GM18498 (cell line): ENCODE measurements around the gene ACO1.
"Not testable (repeated sequence)": the region's sequence is repeated elsewhere in the genome, so short reads cannot be mapped to it uniquely, and the experiment has no call there.

ENCODE experiments used
- ATAC-seq: cut with Tn5 transposase; IDR thresholded peaks from one replicate; pipeline ENCODE4 v1.9.1; 2021; ENCODE audit warnings: mild to moderate bottlenecking, moderate library complexity; ENCODE audit not compliant: unreplicated experiment

The ACO1 gene

DNA sequence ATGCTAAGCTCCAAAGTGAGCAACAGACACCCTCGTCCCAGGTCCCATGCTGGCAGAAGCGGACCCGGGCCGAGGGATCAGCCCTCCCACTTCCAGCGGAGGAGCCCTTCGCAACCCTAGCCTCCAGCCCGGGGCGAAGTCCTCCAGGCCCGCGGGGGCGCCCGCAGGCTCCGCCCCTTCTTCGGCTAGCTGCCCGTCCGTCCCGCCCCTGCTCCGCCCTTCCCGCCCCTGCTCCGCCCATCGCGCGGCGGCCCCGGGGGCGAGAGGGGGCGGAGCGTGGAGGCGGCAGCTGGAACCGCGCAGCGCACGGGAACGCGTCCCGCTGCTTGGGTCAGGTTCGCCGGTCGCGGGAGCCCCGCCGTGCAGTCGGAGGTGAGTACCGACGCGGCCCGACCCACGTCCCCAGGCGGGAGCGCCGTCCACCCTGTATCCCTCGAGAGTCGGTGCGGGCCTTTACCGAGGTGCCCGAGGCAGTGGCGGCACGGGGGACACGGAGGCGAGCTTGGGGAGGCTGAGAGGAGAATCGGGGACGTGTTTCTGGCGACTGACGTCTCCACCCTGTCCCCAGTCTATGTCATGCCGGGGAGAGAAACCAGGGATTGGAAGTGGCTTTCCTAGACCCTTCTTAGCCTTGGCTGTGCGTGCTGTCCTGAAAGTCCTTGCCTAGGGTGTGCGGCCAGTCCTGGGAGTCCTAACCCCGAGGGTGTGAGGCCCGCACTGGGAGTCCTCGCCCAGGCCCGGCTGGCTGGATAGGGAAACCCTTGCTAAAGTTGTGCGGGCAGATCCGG lies at the start of gene ACO1:
ACO1 (plus strand) TSS at position 280 of the 788 bp plus-strand sequence. CDS start 20,864 bp downstream, outside the sequence.
- ATAC-seq = peak; percentile 98

DNA sequence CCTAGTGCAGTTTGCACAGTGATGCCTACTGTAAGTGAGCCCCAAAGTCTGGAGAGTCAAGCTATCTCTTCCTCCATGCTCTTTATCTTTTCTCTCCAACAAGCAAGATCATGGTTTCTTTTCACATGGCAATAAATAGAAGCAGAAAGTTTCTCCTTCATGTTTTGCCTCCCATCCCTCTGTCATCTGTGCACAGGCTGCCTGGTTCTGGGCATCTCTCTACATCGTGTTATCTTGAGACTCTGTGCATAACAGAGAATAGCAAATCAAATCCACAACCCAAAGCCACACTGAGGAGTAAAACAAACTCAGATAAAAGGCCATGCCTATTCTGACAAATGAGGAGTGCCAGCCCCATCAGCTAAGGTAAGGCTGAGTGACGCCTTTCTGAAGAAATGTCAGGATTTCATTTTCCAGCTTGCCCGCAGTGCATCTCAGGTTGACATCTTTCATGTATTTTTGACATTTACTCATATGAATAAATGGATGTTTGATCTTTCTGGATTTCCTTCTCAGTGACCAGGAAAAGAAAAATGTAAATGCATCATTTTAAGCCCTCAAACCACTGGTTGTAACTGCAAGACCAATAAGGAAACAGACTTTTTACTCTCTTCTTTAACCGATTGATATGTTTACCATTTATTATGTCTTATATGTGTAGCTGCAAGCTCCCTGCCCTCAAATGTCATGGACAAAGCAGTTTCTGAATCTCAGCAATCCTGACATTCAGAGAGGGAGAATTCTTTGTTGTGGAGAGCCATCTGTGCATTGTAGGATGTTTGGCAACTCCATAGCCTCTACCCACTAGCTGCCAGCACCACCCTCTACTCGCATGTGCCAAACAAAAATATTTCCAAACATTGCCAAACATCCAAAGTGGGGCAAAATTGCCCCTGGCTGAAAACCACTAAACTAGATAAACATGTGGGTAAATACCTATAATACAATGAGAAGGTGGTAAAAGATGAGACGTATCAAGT lies 49.2 kb upstream of the ACO1 start:
- no peak for ATAC-seq

DNA sequence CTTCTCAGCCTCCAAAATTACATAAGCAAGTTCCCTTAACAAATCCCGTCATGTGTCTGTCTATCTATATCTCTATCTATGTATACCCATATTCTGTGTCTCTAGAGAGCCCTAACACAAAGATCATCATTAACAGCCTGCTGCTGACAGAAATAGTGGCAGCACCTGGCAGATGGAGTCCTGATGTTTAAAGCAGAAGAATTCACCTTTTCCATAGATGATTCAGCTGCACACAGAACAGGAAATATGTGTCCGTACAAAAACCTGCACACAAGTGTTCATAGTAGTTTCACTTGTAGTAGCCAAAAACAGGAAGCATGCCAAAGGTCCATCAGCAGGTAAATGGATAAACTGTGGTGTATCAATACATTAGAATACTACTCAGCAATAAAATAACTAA lies 45.0 kb upstream of the ACO1 start:
- ATAC-seq = peak; percentile 63

DNA sequence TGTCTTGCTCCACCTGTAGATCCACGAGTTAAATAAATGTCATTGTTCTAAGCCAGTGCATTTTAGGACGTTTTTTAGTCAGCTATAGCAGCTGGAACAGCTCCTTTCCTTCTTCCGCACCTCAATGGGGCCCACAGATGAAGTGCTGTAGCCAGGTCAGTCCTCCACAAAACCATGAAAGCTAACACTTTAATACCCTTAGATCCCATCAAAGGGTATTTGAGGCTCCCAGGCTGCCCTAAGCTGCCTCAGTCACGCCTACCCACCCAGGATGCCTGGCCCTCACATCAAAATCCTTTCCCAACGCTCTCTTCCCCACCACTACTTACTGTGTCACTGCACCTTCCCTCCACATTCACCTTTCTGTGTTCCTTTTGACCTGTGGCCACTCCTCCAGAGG lies 44.1 kb upstream of the ACO1 start:
- ATAC-seq = no peak

DNA sequence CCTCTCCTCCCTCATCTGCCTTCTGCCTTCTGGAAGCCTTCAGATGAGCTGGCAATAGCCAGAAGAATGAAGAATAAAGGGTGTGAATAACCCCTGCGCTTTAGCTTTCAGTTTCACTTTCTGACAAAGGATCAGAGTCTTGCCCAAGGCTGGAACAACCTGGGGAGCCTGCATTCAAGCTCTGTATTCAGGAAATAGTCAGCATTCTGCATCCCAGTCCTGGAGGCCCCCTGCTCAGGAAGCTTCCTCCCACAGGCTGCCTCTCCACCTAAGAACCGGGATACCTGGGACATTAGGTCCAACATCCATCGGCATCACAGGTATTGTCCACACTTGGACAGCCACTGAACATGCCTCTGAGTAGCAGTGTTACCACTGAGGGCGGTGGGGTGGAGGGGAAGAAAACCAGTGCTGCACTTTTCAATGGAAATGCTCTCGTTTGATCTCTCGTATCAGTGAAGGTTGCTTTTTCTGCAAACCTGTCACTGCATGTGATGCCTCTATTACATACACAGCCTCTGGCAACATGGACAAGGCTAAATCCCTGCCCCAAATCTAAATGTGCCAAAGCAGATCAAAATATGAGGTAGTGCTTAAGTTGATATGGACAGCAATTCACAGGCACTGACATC lies 39.8 kb upstream of the ACO1 start:
- ATAC-seq = no peak

DNA sequence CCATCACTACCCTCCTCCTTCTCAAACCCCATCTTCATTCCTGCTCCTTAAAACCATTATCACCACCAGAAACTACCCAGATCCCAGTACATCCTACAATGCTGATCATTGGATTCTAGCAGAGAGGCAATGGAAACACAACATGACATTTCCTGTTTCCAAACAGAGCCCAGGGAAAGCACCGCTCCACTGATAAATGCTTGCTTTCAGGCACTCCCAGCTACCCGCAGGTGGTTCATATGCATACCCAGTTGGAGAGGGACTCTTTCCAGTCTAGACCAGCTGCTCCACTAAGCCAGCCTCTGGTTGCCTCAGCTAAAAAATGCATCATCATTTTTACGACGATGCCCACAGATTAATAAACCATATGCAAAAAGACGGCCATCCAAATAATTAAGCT lies 39.2 kb upstream of the ACO1 start:
- no peak for ATAC-seq

DNA sequence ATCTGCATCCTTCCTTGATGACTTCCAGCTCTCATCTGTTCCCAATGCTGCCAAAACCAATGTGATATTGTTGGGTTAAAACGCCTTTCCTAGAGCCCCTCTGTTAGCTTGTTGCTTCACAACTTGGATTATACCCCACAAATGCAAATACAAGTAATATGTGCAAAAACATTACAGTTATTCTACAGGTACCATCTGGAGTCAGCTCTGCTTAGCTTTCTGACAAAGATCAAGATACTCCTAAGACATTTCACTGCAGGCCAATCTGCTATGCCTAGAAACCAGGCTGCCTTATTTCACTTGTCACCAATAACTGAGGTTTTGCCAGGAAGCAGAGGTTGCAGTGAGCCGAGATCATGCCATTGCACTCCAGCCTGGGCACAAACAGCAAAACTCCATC lies 36.9 kb upstream of the ACO1 start:
- ATAC-seq = no peak

DNA sequence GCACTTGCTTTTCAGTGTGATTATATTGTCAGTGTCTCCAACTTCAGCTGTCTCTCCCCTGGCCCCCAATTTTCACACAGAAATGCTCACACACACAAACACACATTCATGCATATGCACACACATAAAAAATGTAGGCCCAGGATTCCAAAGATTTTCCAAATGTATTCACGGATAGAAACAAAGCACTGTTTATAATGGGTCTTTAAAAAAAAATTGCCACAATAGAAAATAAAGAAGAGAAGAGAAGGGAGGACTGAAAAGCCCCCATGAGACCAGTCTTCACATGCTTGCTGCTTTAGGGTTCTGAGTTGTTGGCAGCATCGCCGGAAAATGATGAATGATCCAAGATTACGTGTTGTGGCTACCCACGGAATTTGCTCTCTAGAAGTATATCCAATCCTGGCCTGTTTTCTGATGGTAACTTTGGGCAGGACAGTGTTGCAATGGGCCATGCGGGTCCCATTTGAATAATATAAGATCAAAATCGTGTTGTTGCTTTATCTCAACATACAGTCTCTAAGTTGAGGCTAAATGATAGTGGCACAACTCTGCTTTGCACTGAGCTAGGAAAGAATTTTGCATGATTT lies 36.2 kb upstream of the ACO1 start:
- ATAC-seq = no peak

DNA sequence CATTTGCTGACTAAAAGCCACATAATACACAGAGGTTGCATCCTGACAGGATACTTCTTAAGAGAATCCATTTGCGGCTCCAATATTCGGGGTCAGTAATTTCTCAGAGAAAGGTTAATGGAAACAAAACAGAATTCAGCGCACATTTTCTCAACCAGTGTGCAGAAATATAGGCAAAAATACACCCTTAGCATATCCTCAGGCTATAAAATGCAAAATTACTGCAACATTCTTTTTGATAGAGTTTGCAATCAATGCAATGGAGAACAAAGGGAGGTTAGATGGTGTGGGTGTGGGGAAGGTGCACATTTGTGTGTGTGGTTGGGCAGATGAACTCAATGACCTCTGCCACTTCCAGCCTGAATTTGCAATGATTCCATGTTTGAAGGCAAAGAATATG lies 35.4 kb upstream of the ACO1 start:
- ATAC-seq = no peak

DNA sequence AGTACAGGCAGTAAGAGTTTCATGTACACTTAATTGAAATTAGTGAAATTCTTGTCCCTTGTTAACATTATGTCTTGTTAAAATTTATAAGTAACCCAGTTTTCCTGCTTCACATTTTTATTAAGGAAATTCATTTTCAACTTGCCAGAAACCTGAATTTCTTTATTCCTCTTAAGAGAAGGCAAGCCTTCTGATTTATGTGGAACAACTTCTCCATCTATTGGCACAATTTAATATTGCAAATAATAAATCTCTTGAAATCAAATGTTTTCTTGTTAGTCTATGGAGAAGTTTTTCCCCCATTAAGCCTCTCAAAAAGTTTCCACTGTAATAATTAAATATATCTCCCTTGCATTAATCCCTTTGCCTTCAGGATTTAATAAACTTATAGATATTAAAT lies 33.8 kb upstream of the ACO1 start:
- no peak for ATAC-seq

DNA sequence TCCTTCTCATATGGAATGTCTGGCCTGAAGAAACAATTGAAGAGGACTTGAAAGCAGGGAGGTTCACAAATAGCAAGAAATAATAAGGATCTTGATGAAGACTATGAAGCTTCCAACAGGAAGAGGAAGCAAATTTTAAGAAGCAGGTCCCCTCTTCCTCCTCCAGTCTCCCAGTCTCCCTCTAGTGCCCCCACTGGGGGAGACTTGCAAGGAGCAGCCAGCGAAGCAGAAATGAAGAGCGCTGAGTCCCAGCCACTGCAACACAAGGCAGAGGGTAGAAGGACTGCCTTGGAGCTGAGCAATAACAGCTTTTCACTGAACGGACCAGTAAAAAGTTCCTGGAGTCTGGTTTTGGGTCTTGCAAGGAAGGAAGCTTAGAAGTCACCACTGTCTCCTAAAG lies 32.6 kb upstream of the ACO1 start:
- no peak for ATAC-seq

DNA sequence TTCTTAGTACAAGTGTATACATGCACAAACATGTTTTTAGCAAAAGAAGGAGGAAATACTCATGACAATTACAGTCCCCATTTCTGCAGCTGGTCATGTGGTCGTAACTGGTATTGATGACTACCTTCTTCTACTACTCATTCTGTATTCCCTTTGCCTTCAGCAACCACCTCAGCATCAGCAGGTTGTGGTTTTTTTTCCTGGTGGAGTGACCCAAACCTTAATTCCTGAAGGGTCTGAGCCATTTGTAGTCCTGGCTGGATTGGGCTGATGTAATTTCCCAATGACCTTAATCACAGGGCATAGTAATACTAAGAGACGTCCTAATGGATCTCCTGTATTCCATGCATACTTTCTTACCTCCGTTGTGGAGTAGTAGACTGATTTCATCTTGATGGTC lies 31.0 kb upstream of the ACO1 start:
- ATAC-seq = not testable (repeated sequence)

DNA sequence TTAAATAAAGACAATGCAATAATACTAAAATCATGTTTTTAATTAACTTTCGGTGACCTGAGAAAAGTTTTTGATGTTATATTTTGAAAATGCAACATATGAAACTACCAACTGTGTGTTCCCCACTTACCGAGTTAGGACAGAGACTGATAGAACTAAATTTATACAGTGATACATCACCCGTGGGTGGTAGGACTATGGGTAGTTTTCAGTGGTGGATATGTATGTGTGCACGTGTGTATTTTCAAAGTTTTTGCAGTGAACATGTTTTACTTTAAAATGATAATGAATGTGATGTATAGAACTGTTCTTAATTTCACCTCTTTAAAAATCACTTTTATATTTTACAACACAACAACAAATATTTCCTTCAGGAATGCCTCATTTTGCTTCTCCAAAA lies 25.0 kb upstream of the ACO1 start:
- no peak for ATAC-seq

DNA sequence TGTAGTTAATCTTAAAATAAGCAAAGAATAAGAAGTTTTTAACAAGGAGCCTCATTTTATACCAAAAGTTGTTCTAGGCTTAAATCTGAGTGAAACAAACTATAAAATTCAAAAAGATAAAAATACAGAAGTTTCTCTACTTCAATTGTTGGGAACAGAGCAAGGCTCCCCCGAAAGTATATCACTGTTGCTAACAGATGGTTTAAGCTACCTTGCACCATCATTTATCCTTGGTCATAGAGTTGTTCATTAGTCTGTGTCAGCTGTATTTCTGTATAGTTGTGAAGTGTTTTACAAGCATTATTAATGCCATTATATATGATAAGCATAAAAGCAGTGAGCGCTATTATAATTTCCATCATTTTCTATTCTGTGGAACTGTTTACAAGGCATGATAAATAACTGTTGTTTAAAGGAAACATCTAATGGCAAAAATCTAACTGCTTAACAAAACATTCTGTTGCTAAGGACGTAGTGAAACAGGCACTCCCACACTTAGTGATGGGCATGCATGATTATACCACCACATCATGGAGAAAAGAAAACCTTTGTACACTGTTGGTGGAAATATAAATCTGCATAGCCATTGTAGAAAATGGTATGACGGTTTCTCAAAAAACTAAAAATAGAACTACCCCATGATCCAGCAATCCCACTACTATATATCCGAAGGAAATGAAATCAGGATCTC lies 23.3 kb upstream of the ACO1 start:
- no peak for ATAC-seq

DNA sequence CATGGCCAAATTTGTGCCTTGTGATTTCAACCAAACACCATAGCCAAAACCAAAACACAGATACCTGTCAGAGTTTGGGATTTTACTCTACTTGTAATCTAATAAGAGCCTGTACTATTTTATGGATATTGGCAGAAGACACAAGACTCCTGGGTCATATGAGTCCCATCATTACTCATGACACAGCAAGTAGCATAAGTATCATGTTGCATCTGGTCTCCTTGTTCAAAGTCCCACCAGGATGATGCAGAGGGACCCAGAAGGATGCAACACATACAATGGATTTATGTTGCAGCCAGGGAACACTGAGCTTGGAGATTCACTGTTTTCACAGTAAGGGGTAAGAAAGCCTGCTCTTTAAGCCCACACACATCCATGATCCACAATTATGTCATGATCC lies 13.2 kb upstream of the ACO1 start:
- ATAC-seq = no peak

DNA sequence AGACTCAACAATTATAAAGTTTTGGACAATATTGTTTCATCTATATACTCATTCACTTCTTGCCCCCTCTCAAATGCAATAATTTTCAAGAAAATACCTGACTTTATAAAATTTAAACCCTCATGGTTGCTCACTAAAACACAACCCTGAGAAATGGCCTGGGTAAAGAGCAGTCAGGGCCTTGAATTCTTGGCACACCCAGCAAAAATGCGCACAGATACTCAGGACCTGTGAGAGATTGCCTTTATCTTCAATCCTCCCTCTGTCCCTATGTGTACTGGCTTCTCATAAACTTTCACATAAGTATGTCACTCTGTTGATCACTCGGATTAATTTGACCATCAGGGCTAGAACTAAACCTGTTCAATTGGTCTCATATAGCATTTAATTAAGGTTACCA lies 12.8 kb upstream of the ACO1 start:
- no peak for ATAC-seq

DNA sequence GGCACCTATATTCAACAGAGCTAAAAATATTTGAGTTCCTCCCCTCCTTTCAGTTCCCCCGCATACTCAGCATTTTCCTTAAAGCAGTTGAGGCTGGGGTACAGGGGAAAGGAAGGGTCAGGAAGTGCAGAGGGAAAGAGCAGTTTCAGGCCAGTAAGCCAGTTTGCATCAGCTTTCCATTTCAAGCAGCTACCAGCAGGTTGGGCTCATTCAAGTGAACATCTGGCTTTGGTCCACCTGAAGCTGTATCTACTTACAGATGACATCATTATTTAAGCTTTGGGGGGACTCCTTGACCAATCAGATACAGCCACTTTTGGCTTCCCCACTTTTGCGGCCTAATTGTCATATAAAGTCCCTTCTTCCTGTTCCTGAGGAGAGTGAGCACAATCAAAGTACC lies 8.2 kb upstream of the ACO1 start:
- no peak for ATAC-seq

DNA sequence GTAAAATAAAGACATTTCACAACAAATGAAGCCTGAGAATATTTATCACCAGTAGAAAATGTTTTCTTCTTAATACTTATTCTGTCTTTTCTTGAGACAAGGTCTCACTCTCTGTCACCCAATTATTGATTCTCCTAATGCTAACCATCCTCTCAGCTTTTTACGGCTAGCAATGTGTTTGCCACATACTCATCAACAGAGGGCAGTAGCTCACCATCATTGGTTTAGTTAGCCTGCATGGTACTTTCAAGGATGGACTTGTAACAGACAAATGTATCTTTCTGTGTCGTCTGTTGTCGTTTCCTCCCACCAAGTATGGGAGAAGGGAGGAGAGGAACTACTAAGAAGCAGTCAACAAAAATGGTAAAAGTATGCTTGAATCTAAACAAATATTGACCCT lies 5.9 kb upstream of the ACO1 start:
- peak; percentile 85 for ATAC-seq

DNA sequence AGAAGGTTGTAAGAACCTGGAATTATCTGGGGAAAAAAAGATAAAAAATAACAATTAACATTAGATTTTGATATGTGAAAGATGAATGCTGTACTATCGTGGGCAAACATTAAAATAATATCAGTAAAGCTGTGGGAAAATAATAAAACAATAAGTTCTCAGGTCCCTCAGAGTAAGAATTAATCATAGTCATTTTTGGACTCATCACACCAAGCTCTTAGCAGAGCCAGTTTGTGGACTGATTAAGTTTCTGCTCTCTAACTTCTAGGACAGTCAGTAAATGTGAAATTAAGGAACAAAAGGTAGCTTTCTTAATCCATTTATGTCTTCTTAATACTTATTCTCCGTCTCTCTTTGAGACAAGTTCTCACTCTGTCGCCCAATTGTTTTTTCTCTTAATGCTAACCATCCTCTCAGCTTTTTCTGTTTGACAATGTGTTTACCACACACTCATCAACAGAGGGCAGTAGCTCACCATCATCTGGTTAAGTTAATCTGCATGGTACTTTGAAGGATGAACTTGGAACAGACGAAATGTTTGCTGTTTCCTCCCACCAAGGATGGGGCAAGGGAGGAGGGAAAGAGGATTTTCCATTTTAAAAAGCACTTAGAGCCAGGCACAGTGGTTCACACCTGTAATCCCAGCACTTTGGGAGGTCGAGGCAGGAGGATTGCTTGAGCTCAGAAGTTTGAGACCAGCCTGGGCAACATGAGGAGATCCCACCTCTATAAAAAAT lies 5.3 kb upstream of the ACO1 start:
- peak; percentile 87 for ATAC-seq

DNA sequence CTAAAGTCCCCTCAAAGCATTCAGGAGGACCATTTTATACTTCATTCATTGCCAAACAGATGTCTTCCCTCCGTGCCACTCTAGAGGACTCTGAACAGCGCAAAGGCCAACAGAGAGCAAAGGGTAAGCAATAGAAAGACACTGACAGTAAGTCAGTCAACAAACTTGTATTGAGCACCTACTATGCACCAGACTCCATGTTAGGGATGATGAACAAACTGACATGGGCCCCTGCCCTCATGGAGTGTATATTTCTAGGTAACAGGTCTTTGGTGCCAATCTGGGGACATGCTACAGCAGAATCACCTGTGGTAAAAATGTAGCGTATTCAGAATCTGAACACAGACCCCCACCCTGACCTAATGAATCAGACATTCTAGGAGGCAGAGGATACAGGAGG lies 3.5 kb upstream of the ACO1 start:
- ATAC-seq = no peak
